PFSK-1 (cell line): ENCODE measurements around the gene A2ML1.

Experiments used
- FOXP2 ChIP-seq: optimal IDR thresholded peaks from 2 replicates; pipeline ENCODE3; 2011; ENCODE audit warnings: borderline replicate concordance, control low read depth, inconsistent platforms; ENCODE audit not compliant: insufficient read depth; ENCODE audit errors: extremely low read length, extremely low read depth
- POLR2AphosphoS5 ChIP-seq: IDR thresholded peaks from 2 replicates; pipeline ENCODE4 v1.6.1; 2012; ENCODE audit warnings: low read depth, mild to moderate bottlenecking, control low read depth, low read length, moderate library complexity
- SIN3A ChIP-seq: IDR thresholded peaks from 2 replicates; pipeline ENCODE4 v1.6.1; 2012; ENCODE audit warnings: mild to moderate bottlenecking, low read length, moderate library complexity, borderline replicate concordance; ENCODE audit not compliant: insufficient read depth
- TAF1 ChIP-seq: IDR thresholded peaks from 2 replicates; pipeline ENCODE4 v1.6.1; 2012; ENCODE audit warnings: low read length, control low read depth, borderline replicate concordance; ENCODE audit not compliant: insufficient read depth
- TF ChIP-seq, protein P1 (sequence below), 2 experiments: IDR thresholded peaks; 2 replicates each; pipeline versions ENCODE4 v1.6.1 to v1.8.0; 2011 to 2012; ENCODE audit warnings: low read depth in 2 of 2, low read length in 2 of 2, control low read depth in 1 of 2, inconsistent platforms in 1 of 2, mild to moderate bottlenecking in 1 of 2, moderate library complexity in 1 of 2; ENCODE audit not compliant: insufficient read depth in 1 of 2

The A2ML1 gene

DNA sequence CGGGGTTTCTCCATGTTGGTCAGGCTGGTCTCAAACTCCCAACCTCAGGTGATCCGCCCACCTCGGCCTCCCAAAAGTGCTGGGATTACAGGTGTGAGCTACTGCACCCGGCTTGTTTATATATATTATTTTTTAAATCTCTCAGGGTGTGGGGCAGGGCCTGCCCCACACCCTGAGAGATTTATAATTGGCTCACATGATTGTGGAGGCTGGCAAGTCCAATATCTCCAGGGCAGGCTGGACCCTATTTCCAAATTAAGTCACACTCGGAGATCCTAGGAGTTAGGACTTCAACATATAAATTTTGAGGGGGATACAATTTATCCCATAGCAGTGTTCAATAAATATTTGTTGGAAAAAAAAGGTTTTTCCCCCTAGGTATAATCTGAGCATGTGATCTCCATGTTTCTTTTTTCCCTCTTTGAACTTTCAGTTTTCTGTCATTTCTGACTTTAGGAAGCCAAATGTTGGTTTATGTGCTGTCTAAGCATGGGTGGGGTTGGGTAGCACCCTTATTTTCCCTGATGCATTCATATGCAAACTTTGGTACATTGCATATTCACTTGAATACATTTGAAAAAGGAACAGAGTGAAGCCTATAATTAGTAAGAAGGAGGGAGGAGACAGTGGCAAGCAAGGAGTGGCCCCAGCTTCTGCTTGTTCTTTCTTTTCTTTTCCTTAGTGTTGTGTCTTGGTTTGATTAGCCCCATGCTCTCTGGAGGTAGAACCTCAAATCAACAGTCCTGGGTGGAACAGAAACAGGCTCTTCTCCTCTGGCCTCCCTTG lies 8.7 kb upstream of the A2ML1 start:
- TF ChIP-seq TAF1 (no peak), FOXP2 (no peak), SIN3A (no peak), POLR2AphosphoS5 (no peak)
- TF ChIP-seq, protein P1, sequence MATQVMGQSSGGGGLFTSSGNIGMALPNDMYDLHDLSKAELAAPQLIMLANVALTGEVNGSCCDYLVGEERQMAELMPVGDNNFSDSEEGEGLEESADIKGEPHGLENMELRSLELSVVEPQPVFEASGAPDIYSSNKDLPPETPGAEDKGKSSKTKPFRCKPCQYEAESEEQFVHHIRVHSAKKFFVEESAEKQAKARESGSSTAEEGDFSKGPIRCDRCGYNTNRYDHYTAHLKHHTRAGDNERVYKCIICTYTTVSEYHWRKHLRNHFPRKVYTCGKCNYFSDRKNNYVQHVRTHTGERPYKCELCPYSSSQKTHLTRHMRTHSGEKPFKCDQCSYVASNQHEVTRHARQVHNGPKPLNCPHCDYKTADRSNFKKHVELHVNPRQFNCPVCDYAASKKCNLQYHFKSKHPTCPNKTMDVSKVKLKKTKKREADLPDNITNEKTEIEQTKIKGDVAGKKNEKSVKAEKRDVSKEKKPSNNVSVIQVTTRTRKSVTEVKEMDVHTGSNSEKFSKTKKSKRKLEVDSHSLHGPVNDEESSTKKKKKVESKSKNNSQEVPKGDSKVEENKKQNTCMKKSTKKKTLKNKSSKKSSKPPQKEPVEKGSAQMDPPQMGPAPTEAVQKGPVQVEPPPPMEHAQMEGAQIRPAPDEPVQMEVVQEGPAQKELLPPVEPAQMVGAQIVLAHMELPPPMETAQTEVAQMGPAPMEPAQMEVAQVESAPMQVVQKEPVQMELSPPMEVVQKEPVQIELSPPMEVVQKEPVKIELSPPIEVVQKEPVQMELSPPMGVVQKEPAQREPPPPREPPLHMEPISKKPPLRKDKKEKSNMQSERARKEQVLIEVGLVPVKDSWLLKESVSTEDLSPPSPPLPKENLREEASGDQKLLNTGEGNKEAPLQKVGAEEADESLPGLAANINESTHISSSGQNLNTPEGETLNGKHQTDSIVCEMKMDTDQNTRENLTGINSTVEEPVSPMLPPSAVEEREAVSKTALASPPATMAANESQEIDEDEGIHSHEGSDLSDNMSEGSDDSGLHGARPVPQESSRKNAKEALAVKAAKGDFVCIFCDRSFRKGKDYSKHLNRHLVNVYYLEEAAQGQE (IDR thresholded peaks at IDR 0.05; ENCODE audit: insufficient read depth in 1 of 2, low read depth in 2 of 2, low read length in 2 of 2), result no peak

DNA sequence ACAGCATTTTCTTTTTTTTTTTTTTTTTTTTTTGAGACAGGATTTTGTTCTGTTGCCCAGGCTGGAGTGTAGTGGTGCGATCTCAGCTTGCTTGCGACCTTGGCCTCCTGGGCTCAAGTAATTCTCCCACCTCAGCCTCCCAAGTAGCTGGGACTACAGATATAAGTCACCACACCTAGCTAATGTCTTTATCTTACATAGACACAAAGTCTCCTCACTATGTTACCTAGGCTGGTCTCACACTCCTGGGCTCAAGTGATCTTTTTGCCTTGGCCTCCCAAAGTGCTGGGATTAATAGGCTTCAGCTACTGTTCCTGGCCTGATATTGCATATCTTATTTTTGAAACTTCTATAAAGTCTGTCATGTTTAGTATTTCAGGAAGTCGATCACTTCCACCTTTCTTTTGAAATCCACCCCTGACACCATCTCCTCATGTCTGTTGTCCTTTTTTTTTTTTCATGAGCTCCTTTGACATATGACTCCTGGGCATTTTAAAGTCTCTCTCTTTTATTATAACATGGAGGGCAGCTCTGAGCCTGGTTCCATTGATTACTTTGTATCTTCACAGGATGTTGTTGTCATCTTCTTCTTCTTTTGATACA lies 5.9 kb upstream of the A2ML1 start:
- TF ChIP-seq TAF1, result no peak
- TF ChIP-seq POLR2AphosphoS5, result no peak
- TF ChIP-seq, protein P1 (IDR thresholded peaks at IDR 0.05; ENCODE audit: insufficient read depth in 1 of 2, low read depth in 2 of 2, low read length in 2 of 2), result no peak
- no peak for TF ChIP-seq FOXP2
- TF ChIP-seq SIN3A, result no peak

DNA sequence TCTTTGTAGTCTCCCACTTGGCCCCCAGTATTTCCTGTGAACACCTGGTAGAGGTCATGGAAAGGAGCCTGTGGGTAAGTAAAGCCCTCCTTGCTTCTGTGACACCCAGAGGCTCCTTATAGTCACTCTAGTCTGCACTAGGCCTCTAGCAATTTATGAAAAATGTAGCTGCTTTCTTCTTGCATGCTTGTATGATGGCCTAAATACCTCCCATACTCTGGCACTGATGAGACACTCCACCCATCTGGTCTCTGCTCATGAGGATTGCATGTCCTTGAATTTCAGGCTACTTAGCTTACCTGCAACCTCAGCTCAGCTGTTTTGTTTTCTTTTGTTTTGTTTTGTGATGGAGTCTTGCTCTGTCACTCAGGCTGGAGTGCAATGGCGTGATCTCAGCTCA lies 4.6 kb upstream of the A2ML1 start:
- no peak for TF ChIP-seq POLR2AphosphoS5
- TF ChIP-seq, protein P1 (IDR thresholded peaks at IDR 0.05; ENCODE audit: insufficient read depth in 1 of 2, low read depth in 2 of 2, low read length in 2 of 2), result no peak

DNA sequence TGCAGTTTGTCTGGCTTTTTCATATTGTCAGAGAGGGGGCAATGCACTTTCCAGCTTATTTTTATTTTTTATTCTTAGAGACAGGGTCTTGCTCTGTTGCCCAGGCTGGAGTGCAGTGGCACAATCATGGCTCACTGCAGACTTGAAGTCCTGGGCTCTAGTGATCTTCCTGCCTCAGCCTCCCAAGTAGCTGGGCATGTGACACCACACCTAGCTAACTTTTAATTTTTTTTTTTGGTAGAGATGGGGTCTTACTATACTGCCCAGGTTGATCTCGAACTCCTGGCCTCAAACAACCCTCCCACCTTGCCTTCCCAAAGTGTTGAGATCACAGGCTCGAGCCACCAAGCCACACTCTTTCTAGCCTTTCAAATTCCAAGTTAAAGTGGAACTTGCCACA lies 3.9 kb upstream of the A2ML1 start:
- no peak for TF ChIP-seq FOXP2

DNA sequence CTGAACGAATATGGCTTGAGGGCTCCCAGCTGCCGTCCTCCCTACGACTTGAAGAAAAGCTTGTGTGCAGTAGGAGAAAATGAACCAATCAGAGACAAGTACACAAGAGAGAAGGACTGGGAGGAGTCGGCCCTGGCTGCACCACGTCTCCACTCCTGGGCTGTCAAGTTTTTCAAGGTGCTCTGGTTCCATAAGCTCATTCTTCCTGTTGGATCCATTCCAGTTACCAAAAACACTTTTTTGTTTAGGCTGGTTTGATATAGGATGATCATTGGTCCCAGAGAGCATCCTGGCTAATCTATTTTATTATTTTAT lies 2.8 kb upstream of the A2ML1 start:
- no peak for TF ChIP-seq POLR2AphosphoS5
- TF ChIP-seq FOXP2, result no peak
- no peak for TF ChIP-seq SIN3A
- TF ChIP-seq, protein P1 (IDR thresholded peaks at IDR 0.05; ENCODE audit: insufficient read depth in 1 of 2, low read depth in 2 of 2, low read length in 2 of 2), result no peak
- no peak for TF ChIP-seq TAF1
